HG03064 (cell line): Measurements from ENCODE around the gene PHYH.
"Not testable (repeated sequence)": the region's sequence is repeated elsewhere in the genome, so short reads cannot be mapped to it uniquely, and the experiment has no call there.

Experiments used
- ATAC-seq: cut with Tn5 transposase; IDR thresholded peaks from one replicate; pipeline ENCODE4 v1.9.1; 2021; ENCODE audit warnings: low read depth; ENCODE audit not compliant: unreplicated experiment

The PHYH gene

DNA sequence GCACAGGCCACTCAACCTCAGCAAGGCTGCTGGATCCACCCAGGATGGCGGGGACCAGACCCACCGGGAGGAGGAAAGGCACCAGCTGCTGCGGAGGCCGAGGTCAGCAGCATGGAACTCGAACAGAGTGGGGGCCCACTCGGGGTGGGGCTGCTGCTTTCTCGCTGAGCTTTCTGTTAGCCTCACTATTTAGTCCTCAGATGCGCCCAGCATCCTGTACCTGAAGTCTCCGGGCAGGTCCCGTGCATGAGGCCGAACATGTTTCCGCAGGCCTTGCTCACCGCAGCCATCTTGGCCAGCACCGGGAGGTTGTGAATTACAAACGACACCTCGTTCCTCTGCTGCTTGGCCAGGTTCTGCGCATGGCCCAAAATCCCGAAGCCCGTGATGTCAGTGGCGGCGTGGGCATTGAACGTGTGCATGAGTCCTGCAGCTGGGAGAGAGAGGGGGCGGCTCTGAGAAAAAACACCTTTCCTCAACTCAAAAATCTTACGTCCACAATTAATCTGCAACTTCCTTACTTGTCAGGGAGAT, 22.8 kb upstream of the PHYH start:
- ATAC-seq: no peak

DNA sequence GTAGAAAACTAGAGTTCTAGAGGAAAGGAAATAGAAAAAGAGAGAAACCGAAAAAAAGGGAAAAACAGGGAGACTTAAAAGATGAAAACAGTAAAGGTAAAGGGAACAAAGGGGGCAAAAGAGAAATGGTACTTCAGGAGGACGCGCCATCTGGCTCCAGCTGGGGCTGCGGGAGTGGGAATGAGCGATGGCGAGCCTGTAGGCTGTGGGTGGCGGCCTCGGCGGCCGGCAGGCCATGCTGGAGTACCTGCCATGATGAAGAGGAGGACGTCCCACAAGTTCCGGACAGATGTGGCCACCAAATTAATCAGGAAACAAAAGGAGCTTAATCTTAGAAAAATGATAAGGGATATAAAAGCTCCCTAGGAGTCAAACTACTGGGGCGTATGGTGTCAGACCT, 21.7 kb upstream of the PHYH start:
- ATAC-seq: no peak

DNA sequence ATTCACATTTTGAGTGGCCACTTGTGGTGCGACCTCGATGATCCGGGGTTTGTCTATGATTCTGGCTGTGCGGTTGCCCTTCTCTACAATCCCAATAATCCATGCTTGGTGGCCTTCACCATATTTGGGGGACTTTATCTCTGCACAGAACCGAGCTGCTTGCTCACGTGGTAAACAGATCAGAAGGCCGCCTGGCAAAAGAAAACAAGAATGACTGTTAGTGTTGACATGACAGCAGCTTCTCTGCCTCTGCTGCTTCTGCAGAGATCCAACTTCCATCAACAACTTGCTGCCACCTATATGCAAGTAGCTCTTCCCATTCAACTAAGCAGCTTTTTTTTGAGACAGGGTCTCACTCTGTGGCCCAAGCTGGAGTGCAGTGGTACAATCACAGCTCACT, 19.3 kb upstream of the PHYH start:
- ATAC-seq: no peak

DNA sequence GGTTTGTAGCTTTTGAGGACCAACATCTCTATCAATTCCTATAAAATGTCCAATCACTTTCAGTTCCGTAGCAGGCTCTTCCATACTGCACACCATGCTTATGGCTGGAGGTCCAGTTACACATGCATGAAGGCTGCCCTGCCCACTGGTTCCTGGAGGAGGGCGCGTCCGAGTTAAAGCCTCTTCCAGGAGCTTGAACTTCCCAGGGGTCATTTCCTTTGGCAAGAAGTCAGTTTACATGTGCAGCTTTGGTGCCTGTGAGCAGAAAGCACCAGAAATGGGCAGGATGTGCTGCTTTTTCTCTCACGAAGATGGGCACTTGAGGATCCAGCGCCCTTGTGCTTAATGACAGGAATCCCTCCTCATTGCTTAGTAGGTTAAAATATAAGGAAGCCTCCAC, 17.6 kb upstream of the PHYH start:
- ATAC-seq: no peak

DNA sequence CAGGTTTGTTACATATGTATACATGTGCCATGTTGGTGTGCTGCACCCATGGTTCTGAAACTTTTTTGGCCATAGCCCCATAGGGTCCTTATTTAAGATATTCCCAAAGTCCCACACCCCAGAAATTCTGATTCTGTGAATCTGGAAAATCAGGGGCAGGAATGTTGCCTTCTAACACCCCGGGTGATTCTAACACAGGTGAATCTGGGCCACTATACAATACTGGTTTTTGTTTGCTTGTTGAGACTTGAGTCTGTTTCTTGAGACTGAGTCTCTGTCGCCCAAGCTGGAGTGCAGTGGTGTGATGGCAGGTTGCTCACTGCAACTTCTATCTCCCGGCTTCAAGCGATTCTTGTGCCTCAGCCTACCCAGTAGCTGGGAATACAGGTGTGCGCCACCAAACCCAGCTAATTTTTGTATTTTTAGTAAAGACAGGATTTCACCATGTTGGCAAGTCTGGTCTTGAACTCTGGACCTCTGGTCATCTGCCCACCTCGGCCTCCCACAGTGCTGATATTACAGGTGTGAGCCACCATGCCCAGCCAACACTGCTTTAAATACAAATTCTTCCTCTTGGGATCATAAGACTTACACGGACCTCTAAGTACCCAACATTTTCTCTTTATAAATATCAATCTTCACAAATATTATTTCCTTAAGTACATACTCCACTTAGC, 16.9 kb upstream of the PHYH start:
- ATAC-seq: no peak

DNA sequence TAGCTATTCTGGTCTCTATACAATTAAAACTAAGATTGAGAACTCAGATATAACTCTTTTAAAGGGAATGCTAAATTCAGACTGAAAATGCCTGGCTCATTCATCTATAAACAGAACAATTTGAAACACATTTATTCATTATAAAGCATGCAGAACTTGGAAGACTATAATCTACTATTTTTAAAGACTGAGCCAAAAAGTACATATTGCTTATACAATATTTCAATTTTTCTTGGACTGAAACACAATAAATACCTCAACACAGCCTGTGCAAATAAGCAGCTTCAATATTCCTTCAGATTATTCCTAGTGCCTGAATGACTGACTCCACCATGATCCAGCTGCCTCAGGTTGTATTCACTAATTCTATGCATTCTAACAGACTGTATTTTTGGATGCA, 15.5 kb upstream of the PHYH start:
- no peak for ATAC-seq

DNA sequence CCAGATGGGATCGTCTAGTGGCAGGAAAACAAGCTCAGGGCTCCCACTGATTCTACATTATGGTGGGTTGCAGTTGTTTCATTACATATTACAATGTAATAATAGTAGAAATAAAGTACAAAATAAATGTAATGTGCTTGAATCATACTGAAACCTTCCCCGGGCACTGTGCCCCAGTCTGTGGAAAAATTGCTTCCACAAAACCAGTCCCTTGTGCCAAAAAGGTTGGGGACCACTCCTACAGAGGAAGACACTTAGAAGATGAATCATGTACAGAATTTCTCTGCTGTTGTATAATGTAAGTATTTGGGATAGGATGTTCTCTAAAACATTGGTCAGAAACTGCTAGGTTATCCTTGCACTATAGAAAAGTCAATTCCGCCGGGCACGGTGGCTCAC, 11.3 kb upstream of the PHYH start:
- ATAC-seq: no peak

DNA sequence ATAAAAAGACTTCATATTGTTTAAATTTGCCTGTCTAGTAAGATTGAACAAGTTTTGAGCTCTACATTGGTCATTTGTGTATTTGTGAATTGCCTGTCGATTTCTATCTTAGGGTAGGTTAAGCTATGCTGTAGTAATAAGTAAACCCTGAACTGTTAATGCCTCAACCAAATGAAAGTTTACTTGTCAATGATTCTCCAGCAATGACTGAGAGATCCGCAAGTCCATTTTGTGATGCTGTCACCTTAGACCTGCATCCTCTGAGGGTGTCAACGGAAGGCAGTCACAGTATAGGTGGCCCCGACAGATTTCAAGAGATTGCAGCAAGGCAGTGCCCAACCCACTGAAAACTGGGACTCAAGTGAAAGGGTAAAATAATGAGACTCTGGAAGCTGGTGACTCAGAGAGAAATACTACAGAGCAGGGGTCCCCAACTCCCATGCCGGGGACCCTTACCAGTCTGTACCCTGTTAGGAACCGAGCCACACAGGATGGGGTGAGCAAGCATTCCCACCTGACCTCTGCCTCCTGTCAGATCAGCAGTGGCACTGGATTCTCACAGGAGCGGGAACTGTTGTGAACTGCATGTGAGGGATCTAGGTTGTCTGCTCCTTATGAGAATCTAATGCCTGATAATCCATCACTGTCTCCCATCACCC, 10.8 kb upstream of the PHYH start:
- ATAC-seq: no peak

DNA sequence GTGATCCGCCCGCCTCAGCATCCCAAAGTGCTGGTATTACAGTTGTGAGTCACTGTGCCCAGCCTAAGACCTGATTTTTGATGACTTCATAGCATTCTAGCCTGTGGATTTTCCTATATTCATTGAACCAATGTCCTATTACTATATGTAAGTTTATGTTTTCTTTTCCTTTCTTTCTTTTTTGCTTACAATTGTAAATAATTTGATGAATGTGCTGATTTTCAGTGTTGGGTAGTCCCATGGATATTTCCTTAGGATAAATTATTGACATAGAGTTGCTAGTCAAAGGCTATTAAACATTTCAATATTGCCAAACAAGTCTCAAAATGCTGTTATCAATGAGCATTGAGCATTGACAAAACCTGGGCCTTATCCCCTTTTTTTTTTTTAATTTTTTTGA, 9.9 kb upstream of the PHYH start:
- ATAC-seq: no peak

DNA sequence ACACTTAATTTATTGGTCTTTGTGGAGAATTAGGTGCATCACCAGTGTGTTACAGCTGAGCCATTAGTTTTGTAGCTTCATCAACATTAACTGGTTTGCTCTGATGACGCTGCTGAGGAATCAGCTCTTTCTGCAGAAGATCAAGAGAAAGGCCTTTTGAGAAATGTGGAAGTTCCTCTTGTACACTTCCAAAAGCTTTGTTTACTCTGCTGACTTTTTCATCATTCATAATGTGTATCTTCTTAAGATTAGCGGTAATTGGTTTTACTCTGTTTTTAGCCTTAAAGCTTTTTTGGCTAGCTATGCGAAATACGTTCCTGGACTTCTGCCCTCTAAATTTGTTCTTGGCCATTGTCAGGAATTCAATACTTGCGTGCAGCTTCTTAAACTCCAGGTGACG, 8.2 kb upstream of the PHYH start:
- ATAC-seq: no peak

DNA sequence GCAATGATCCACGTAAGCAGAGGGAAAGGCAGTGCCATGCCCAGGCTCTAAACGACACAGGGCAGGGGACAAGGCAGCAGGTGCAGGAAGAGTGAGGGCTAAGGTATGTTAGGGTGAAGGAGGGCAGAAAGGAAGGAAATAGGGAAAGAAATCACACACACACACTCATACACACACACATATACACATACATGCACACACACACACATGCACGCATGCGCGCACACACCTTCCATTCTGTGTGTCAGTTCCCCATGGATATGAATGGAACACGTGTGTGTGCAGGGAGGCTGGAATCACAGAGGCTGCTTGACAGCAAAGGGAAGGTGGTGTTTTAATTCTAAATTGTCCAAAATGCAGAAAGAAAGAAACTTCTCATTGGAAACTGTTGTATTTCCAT, 6.2 kb upstream of the PHYH start:
- ATAC-seq: no peak

DNA sequence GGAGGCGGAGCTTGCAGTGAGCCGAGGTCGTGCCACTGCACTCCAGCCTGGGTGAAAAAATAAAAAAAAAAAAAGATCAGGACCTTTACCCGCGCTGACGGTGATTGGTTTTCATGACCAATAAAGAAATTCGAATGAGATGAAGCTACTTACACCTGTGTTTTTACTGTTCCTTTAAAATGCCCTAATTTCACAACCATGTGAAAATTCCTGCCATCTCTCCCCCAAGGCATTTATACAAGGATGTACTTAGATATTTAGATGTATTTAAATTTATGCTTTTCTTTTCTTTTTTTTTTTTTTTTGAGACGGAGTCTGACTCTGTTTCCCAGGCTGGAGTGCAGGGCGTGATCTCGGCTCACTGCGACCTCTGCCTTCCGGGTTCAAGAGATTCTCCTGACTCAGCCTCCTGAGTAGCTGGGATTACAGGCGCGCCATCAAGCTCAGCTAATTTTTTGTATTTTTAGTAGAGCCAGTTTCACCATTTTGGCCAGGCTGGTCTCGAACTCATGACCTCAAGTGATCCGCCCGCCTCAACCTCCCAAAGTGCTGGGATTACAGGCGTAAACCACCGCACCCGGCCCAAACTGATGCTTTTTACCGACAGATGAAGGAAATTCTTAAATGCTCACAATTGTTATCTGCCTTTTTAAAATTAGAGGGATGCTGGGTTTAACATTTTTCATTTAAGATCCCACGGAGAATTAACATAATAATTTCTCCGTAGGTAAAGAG, 3.1 kb upstream of the PHYH start:
- no peak for ATAC-seq

DNA sequence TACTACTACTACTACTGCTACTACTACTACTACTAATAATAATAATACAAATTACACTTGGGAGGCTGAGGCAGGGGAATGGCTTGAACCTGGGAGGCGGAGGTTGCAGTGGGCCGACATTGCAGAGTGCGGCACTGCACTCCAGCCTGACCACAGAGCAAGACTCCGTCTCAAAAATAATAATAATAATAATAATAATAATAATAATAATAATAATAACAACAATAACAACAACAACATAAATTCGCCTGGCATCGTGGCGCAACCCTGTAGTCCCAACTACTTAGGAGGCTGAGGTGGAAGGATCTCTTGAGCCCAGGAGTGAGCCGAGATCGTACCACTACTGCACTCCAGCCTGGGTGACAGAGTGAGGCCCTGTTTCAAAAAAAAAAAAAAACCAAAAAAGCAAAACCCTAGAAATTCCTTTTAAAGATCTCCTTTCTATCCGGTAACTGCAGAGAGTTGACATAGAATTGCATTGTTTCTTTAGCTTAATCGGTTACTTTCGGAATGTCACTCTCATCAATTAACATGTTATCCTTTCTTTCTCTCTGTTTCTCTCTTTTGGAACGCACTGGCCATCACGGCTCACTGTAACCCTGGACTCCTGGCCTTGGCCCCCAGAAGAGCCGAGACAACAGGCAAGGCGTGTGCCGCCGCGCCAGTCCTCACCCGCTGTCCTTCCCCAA, 972 bp downstream of the PHYH start:
- no peak for ATAC-seq

DNA sequence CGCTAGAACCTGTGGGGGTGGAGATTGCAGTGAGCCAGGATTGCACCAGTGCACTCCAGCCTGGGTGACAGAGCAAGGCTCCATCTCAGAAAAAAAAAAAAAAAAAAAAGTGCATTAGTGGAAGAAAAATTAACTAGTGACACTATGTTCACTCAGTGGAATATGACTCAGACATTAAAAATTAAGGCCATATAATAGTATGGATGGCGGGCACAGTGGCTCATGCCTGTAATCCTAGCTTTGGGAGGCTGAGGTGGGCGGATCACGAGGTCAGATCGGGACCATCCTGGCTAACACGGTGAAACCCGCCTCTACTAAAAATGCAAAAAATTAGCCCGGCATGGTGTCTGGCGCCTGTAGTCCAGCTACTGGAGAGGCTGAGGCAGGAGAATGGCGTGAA, 3.4 kb downstream of the PHYH start:
- ATAC-seq: no peak

DNA sequence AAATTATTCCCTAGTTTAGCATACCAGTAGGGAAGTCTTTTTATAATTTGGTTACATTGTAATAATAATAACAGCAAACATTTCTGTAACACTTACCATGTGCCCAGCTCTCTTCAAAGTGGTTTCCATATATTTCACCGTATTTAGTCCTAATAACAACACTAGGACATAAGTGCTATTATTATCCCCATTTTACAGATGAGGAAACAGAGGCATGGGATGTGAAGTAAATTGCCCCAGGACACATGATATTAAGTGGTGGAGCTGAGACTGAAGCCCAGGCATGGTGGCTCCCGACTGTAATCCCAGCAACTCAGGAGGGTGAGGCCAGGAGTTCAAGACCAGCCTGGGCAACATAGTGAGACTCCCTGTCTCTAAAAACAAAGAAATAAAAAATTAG, 5.1 kb downstream of the PHYH start:
- no peak for ATAC-seq

DNA sequence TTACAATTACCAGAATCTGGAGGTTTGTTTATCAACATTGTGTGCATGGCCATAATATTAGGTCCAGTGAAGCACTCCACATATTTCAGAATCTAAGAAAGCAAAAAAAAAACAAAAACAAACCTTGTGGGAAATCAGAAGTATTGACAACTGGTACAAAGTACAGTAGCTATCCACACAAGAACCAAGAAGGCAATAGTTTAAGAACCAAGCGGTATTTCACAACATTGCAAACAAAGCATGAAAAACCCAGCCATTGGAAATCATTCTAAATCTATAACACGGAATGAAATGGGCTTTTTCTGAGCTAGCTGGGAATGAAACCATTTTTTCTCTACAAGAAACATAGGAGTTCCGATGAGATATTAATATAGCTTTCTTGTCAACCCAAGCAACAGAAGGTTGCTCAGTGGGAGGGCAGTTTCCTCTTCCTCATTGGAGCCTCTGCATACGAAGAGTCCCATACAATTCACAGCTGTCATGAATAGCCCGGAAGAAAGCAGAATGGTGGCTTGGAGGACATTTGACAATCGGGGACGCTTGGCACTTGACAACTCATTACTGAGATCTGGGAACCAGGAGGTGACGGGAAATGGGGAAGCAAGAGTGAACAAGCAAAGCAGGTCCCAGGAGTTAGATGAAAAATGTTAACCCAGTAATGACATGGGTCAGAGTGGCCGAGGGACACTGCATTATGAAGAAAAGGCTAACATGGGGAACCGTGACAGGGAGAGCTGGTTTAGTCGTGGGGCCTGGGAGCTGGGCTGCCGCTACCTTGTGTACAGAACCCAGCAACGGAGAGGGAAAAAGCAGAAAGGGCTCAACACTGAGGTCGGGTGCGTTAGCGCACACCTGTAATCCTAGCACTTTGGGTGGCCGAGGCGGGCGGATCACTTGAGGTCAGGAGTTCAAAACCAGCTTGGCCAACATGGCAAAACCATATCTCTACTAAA, 7.8 kb downstream of the PHYH start:
- ATAC-seq: no peak

DNA sequence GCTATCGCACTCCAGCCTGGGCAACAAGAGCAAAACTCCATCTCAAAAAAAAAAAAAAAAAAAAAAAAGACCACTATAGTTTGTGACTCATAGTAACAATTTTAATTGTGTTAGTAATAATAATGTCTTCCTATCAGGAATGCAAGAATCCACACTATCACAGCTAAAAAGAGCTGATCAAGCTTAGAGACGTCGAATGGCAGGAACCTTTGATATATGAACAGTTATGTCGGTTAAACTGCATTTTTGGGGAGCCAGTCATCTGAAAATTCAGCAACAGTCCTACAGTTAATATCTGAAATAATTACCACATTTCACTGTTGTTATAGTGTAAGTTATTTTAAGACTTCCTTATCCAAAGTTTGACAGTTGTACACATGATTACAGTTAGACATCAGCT, 8.8 kb downstream of the PHYH start:
- ATAC-seq: no peak

DNA sequence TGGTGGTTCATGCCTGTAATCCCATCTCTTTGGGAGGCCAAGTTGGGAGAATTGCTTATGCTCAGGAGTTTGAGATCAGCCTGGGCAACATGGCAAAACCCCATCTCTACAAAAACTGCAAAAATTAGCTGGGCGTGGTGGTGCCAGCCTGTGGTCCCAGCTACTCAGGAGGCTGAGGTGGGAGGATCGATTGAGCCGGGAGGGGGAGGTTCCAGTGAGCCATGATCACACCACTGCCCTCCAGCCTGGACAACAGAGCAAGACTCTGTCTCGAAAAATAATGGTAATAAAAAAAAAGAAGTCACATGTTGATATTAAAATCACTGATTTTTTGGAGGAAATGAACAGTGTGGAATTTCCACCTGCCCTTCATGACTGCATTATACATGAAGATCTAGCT, 15.8 kb downstream of the PHYH start:
- ATAC-seq: no peak

DNA sequence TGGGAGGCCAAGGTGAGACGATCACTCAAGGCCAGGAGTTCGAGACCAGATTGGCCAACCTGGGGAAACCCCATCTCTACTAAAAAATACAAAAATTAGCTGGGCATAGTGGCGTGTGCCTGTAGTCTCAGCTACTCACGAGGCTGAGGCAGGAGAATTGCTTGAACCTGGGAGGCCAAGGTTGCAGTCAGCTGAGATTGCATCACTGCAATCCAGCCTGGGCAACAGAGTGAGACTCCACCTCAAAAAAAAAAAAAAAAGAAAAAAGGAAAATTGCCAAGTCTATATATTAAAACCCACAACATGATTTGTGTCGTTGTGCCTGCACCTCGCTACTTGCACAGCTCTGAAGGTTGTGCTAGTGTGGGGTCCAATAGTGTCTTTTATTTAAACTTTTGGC, 17.5 kb downstream of the PHYH start:
- not testable (repeated sequence) for ATAC-seq

DNA sequence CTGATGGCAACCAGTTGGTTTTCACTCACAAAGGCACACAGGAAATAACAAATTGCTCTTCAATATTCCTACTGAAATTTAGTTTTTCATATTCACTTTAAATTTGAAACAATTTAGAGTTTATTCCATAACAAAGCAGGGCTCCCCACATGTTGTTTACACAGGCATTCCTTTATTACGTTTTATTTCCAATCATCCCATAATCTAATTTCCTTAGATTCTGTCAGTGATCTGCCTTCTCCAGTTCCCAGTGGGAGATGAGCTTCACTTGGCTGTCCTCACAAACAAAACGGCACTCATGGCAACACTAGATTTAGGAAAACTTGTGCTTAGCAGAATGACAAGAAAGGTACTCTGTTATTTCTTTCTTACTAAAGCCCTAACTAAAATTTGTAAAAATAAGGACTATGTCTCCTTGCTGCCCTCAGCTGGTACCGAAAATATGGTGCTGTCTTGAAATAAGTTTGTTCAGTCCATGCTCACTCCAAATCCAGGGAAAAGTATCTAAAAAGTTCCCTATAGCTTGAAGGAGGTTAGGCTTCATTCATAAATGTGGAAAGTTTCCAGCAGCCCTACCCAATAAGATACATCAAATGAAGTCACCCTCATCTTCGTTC, 23.0 kb downstream of the PHYH start:
- no peak for ATAC-seq
